ENCODE data around the gene PGAP3.

The PGAP3 gene

GRCh38 chr17:39639566-39640458 is 48.0 kb downstream of the PGAP3 start:
- DNase-seq: no peak
- peak overlapping the region; percentile 8 for H3K4me3 Mint-ChIP-seq
- TF ChIP-seq CTCF (IDR thresholded peaks at IDR 0.05): no peak
- peaks cover 91% of the 10 kb centered on the region for H3K4me1 Mint-ChIP-seq
- H3K36me3 Mint-ChIP-seq (ENCODE audit: low read depth): no peaks in the 10 kb centered on the region
- no peaks in the 10 kb centered on the region for H3K9me3 Mint-ChIP-seq
- no peak overlapping the region for H3K27ac Mint-ChIP-seq
- H3K27me3 Mint-ChIP-seq (ENCODE audit: low read depth, poor library complexity): peaks cover 4% of the 10 kb centered on the region

- peaks cover 4% of the 10 kb centered on the region for H3K27me3 Mint-ChIP-seq (ENCODE audit: low read depth, poor library complexity)
- H3K4me3 Mint-ChIP-seq: peak overlapping the region; percentile 8
- no peaks in the 10 kb centered on the region for H3K9me3 Mint-ChIP-seq
- TF ChIP-seq CTCF (IDR thresholded peaks at IDR 0.05): no peak
- DNase-seq: no peak
- H3K36me3 Mint-ChIP-seq (ENCODE audit: low read depth): no peaks in the 10 kb centered on the region
- peaks cover 91% of the 10 kb centered on the region for H3K4me1 Mint-ChIP-seq
- H3K27ac Mint-ChIP-seq: no peak overlapping the region
Observed at GRCh38 chr17:39639043-39639442, 48.8 kb downstream of the PGAP3 start.

- Mint-ChIP-seq H3K27ac (no peak overlapping the region), H3K27me3 (ENCODE audit: low read depth, poor library complexity) (peaks cover 4% of the 10 kb centered on the region), H3K4me1 (peaks cover 91% of the 10 kb centered on the region), H3K4me3 (peak overlapping the region; percentile 91), H3K36me3 (ENCODE audit: low read depth) (no peaks in the 10 kb centered on the region), H3K9me3 (no peaks in the 10 kb centered on the region)
- DNase-seq: no peak
- no peak for TF ChIP-seq CTCF (IDR thresholded peaks at IDR 0.05)
Observed at GRCh38 chr17:39638317-39638716, 49.5 kb downstream of the PGAP3 start.

- Mint-ChIP-seq H3K4me1 (peaks cover 91% of the 10 kb centered on the region), H3K36me3 (ENCODE audit: low read depth) (no peaks in the 10 kb centered on the region), H3K9me3 (no peaks in the 10 kb centered on the region), H3K4me3 (peak within 1 kb of the TSS; percentile 91), H3K27me3 (ENCODE audit: low read depth, poor library complexity) (peaks cover 7% of the 10 kb centered on the region), H3K27ac (peak within 1 kb of the TSS; percentile 20)
- DNase-seq: peak; percentile 95
- no peak for TF ChIP-seq CTCF (IDR thresholded peaks at IDR 0.05)
Observed at GRCh38 chr17:39636927-39637736, 50.7 kb downstream of the PGAP3 start, which contains the start of gene STARD3. TSS of gene STARD3 (plus strand) at chr17:39637144. CDS start at chr17:39653532, 16,388 bp downstream.

GRCh38 chr17:39636587-39636926 is 51.3 kb downstream of the PGAP3 start:
- Mint-ChIP-seq H3K27ac (peak overlapping the region; percentile 20), H3K9me3 (no peaks in the 10 kb centered on the region), H3K36me3 (ENCODE audit: low read depth) (no peaks in the 10 kb centered on the region), H3K4me1 (peaks cover 91% of the 10 kb centered on the region), H3K4me3 (peak overlapping the region; percentile 91), H3K27me3 (ENCODE audit: low read depth, poor library complexity) (peaks cover 9% of the 10 kb centered on the region)
- TF ChIP-seq CTCF (IDR thresholded peaks at IDR 0.05): no peak
- no peak for DNase-seq

All from nephron progenitor cell (in vitro differentiated cells).